HepG2 (cell line): ENCODE measurements around the gene PTPRH. TPM values are rescaled to one million over a fixed set of nuclear protein-coding genes. Genes with fewer than 3 reads are reported as not detected.

Experiments
- HMGXB4 ChIP-seq, 2 experiments: sonication (generic) in 1 of 2; formaldehyde crosslinking in 1 of 2; IDR thresholded peaks; 2 replicates each; pipeline versions ENCODE4 v1.4.0 to v1.6.1; 2018 to 2020; ENCODE audit warnings: missing genetic modification reagents in 2 of 2, borderline replicate concordance in 1 of 2, low read depth in 1 of 2, mild to moderate bottlenecking in 1 of 2, missing biosample characterization in 1 of 2
- HNRNPL ChIP-seq: fragments of 200-400 bp; formaldehyde crosslinking; IDR thresholded peaks from 2 replicates; pipeline ENCODE4 v1.6.1; 2017; ENCODE audit warnings: mild to moderate bottlenecking, low read depth, low read length
- HNRNPLL ChIP-seq: fragments of 200-400 bp; formaldehyde crosslinking; IDR thresholded peaks from 2 replicates; pipeline ENCODE4 v1.6.1; 2017; ENCODE audit warnings: mild to moderate bottlenecking, low read depth, low read length; ENCODE audit not compliant: poor library complexity, severe bottlenecking
- POLR2G ChIP-seq: fragments of 200-400 bp; formaldehyde crosslinking; IDR thresholded peaks from 2 replicates; pipeline ENCODE4 v1.6.1; 2018; ENCODE audit warnings: mild to moderate bottlenecking, low read depth, low read length, moderate library complexity
- RAD51 ChIP-seq: fragments of 450-650 bp; IDR thresholded peaks from 2 replicates; pipeline ENCODE4 v1.6.1; 2016; ENCODE audit warnings: borderline replicate concordance
- ZBED4 ChIP-seq: sonication (generic); formaldehyde crosslinking; IDR thresholded peaks from 2 replicates; pipeline ENCODE4 v1.4.0; 2020; ENCODE audit warnings: missing genetic modification reagents, borderline replicate concordance
- ZBTB3 ChIP-seq: sonication (generic); formaldehyde crosslinking; IDR thresholded peaks from 2 replicates; pipeline ENCODE4 v1.4.0; 2020; ENCODE audit warnings: low read depth, mild to moderate bottlenecking, moderate library complexity, missing genetic modification reagents, borderline replicate concordance
- ZBTB7B ChIP-seq: sonication (generic); formaldehyde crosslinking; IDR thresholded peaks from 2 replicates; pipeline ENCODE4 v1.4.0; 2020; ENCODE audit warnings: missing genetic modification reagents
- ZNF136 ChIP-seq: sonication (generic); formaldehyde crosslinking; IDR thresholded peaks from 2 replicates; pipeline ENCODE4 v1.8.1; 2022; ENCODE audit warnings: low read depth, mild to moderate bottlenecking, moderate library complexity, missing genetic modification reagents
- ZNF280D ChIP-seq: sonication (generic); formaldehyde crosslinking; IDR thresholded peaks from 2 replicates; pipeline ENCODE4 v1.5.1; 2020; ENCODE audit warnings: mild to moderate bottlenecking, missing genetic modification reagents
- ZNF33B ChIP-seq: sonication (generic); formaldehyde crosslinking; IDR thresholded peaks from 2 replicates; pipeline ENCODE4 v1.5.1; 2020; ENCODE audit warnings: mild to moderate bottlenecking, missing genetic modification reagents
- ZNF430 ChIP-seq: sonication (generic); formaldehyde crosslinking; IDR thresholded peaks from 2 replicates; pipeline ENCODE4 v1.9.0; 2021; ENCODE audit warnings: mild to moderate bottlenecking, missing genetic modification reagents
- ZNF468 ChIP-seq: sonication (generic); formaldehyde crosslinking; IDR thresholded peaks from 2 replicates; pipeline ENCODE4 v1.8.0; 2022; ENCODE audit warnings: mild to moderate bottlenecking, moderate library complexity, missing genetic modification reagents
- polyA plus RNA-seq, 8 experiments: library from polyadenylated mRNA; depleted of rRNA in 3 of 8; stranded (reverse) in 7 of 8; unstranded in 1 of 8; fragments of >200 nt; fragmentation: Illumina TruSeq in 4 of 8; extraction: Trizol in 4 of 8; gene quantifications; 2 replicates each; pipeline versions ENCODE4 v1.2.1 to v1.2.3, GENCODE V29; 2011 to 2016; ENCODE audit warnings: low read depth in 4 of 8, missing spikeins in 1 of 8, mixed read lengths in 1 of 8; ENCODE audit not compliant: insufficient read depth in 1 of 8
- total RNA-seq, 5 experiments: library from RNA; depleted of rRNA; stranded (reverse); fragments of >200 nt; fragmentation: Illumina TruSeq; extraction: Trizol; gene quantifications; 2 replicates each; pipeline ENCODE4 v1.2.3, GENCODE V29; 2016; ENCODE audit warnings: low read depth in 1 of 5
- TF ChIP-seq, protein P1 (sequence below): sonication (generic); formaldehyde crosslinking; IDR thresholded peaks from 2 replicates; pipeline ENCODE4 v1.4.0; 2020; ENCODE audit warnings: mild to moderate bottlenecking, missing genetic modification reagents

The PTPRH gene
- total and polyA plus RNA-seq, 2 of the 13 experiments (the other 11 are each of a cell fraction or from before 2014, with no cell fraction given) = 14.7 to 125 TPM

- no peak for TF ChIP-seq ZBTB7B (CRISPR knock-in tag)
- TF ChIP-seq HNRNPLL = no peak
- TF ChIP-seq ZNF280D = no peak; the same call in 1 of the 2 replicates
- TF ChIP-seq HNRNPL = 0 out of 2 replicates have a peak, but pooled peaks have one; percentile 11
- TF ChIP-seq ZNF136 (CRISPR knock-in tag) = no peak
- TF ChIP-seq HMGXB4 (CRISPR knock-in tag; IDR thresholded peaks at IDR 0.05; ENCODE audit: borderline replicate concordance in 1 of 2, low read depth in 1 of 2) = 0 out of 4 replicates have a peak, but pooled peaks of 1 of the 2 experiments have one; percentile 18
- TF ChIP-seq, protein P1, sequence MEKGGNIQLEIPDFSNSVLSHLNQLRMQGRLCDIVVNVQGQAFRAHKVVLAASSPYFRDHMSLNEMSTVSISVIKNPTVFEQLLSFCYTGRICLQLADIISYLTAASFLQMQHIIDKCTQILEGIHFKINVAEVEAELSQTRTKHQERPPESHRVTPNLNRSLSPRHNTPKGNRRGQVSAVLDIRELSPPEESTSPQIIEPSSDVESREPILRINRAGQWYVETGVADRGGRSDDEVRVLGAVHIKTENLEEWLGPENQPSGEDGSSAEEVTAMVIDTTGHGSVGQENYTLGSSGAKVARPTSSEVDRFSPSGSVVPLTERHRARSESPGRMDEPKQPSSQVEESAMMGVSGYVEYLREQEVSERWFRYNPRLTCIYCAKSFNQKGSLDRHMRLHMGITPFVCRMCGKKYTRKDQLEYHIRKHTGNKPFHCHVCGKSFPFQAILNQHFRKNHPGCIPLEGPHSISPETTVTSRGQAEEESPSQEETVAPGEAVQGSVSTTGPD (CRISPR knock-in tag) = 0 out of 2 replicates have a peak, but pooled peaks have one; percentile 37
- TF ChIP-seq ZNF33B (CRISPR knock-in tag) = no peak
- no peak for TF ChIP-seq RAD51
- TF ChIP-seq ZBED4 = peak; percentile 32; the same call in 1 of the 2 replicates
- TF ChIP-seq ZBTB3 (CRISPR knock-in tag) = 0 out of 2 replicates have a peak, but pooled peaks have one; percentile 29
- TF ChIP-seq POLR2G = 0 out of 2 replicates have a peak, but pooled peaks have one; percentile 40
- TF ChIP-seq ZNF468 (CRISPR knock-in tag) = no peak
- 0 out of 2 replicates have a peak, but pooled peaks have one; percentile 87 for TF ChIP-seq ZNF430 (CRISPR knock-in tag)
Measured at GRCh38 chr19:55209693-55210472, 582 bp upstream of the PTPRH start (continued).
